Effector memory CD8-positive, alpha-beta T cell (primary cell): ENCODE results near the gene TPM3.

ENCODE experiments used
- ATAC-seq: fragments of 150-1000 bp; cut with Tn5 transposase; replicated peaks from 2 replicates; pipeline ENCODE4 v1.10.0; 2021; ENCODE audit warnings: mild to moderate bottlenecking, moderate library complexity
- DNase-seq, 3 experiments: peaks; one replicate each; pipeline ENCODE4 v3.0.0; 2021
- H3K27ac Mint-ChIP-seq, 2 donors: one replicate each; pipeline ENCODE4 v1.8.0; 2022; ENCODE audit warnings: mild to moderate bottlenecking in 2 of 2, mixed read lengths in 2 of 2, moderate library complexity in 2 of 2
- H3K27me3 Mint-ChIP-seq, 2 donors: one replicate each; pipeline ENCODE4 v1.8.0; 2022; ENCODE audit warnings: mixed read lengths in 2 of 2
- H3K36me3 Mint-ChIP-seq: one replicate; pipeline ENCODE4 v1.8.0; 2022; ENCODE audit warnings: mild to moderate bottlenecking, moderate library complexity, mixed read lengths; ENCODE audit not compliant: insufficient read depth
- H3K4me1 Mint-ChIP-seq, 2 donors: one replicate each; pipeline ENCODE4 v1.8.0; 2022; ENCODE audit warnings: low read depth in 2 of 2, mixed read lengths in 2 of 2
- H3K4me3 Mint-ChIP-seq, 2 donors: one replicate each; pipeline ENCODE4 v1.8.0; 2022; ENCODE audit warnings: mild to moderate bottlenecking in 2 of 2, mixed read lengths in 2 of 2, moderate library complexity in 2 of 2
- H3K9me3 Mint-ChIP-seq, 2 donors: one replicate each; pipeline ENCODE4 v1.8.0; 2022; ENCODE audit warnings: mixed read lengths in 2 of 2

The TPM3 gene

GRCh38 chr1:154192476-154192875 lies 576 bp upstream of the TPM3 start:
- no peak for ATAC-seq
- no peak for DNase-seq
- H3K36me3 Mint-ChIP-seq: no peaks in the 10 kb centered on the region
- H3K9me3 Mint-ChIP-seq: no peaks in the 10 kb centered on the region
- no peaks in the 10 kb centered on the region for H3K4me1 Mint-ChIP-seq
- H3K27ac Mint-ChIP-seq: no peak overlapping the region
- H3K4me3 Mint-ChIP-seq: no peak overlapping the region
- peaks cover 33 to 55% of the 10 kb centered on the region in 2 donors for H3K27me3 Mint-ChIP-seq

GRCh38 chr1:154190550-154190949 lies 1.4 kb downstream of the TPM3 start:
- Mint-ChIP-seq H3K36me3 (no peaks in the 10 kb centered on the region), H3K9me3 (no peaks in the 10 kb centered on the region), H3K4me3 (no peak overlapping the region), H3K4me1 (no peaks in the 10 kb centered on the region), H3K27me3 (peaks cover 34 to 55% of the 10 kb centered on the region in 2 donors), H3K27ac (no peak overlapping the region)
- ATAC-seq: no peak
- no peak for DNase-seq

GRCh38 chr1:154186852-154187501 lies 4.9 kb downstream of the TPM3 start:
- ATAC-seq (no peak), DNase-seq (no peak)
- H3K9me3 Mint-ChIP-seq: no peaks in the 10 kb centered on the region
- no peak overlapping the region for H3K27ac Mint-ChIP-seq
- peaks cover 12% of the 10 kb centered on the region for H3K36me3 Mint-ChIP-seq
- H3K27me3 Mint-ChIP-seq: peaks cover 10 to 20% of the 10 kb centered on the region in 2 donors
- peaks cover 8 to 14% of the 10 kb centered on the region in 2 donors for H3K4me1 Mint-ChIP-seq
- H3K4me3 Mint-ChIP-seq: no peak overlapping the region

- H3K4me3 Mint-ChIP-seq: no peak overlapping the region
- H3K27me3 Mint-ChIP-seq: peaks cover 7 to 12% of the 10 kb centered on the region in 2 donors
- ATAC-seq (no peak), DNase-seq (peak; percentile 50 to 53 (median 51))
- no peak overlapping the region for H3K27ac Mint-ChIP-seq
- H3K9me3 Mint-ChIP-seq: no peaks in the 10 kb centered on the region
- peaks cover 18% of the 10 kb centered on the region for H3K36me3 Mint-ChIP-seq
- peaks cover 16 to 22% of the 10 kb centered on the region in 2 donors for H3K4me1 Mint-ChIP-seq
These were observed 5.7 kb downstream of the TPM3 start for GRCh38 chr1:154186177-154186576.

- H3K4me3 Mint-ChIP-seq: peak overlapping the region; percentile 96 to 100
- ATAC-seq (peak; percentile 82), DNase-seq (peak; percentile 89 to 96 (median 91))
- H3K27me3 Mint-ChIP-seq: peaks cover 7 to 8% of the 10 kb centered on the region in 2 donors
- peaks cover 40 to 47% of the 10 kb centered on the region in 2 donors for H3K4me1 Mint-ChIP-seq
- H3K36me3 Mint-ChIP-seq: peaks cover 34% of the 10 kb centered on the region
- no peaks in the 10 kb centered on the region for H3K9me3 Mint-ChIP-seq
- peak overlapping the region; percentile 85 to 96 for H3K27ac Mint-ChIP-seq
These were observed 8.6 kb downstream of the TPM3 start for GRCh38 chr1:154183046-154183915.

- peak overlapping the region; percentile 85 to 96 for H3K27ac Mint-ChIP-seq
- peaks cover 48 to 55% of the 10 kb centered on the region in 2 donors for H3K4me1 Mint-ChIP-seq
- no peaks in the 10 kb centered on the region for H3K9me3 Mint-ChIP-seq
- H3K4me3 Mint-ChIP-seq: peak overlapping the region; percentile 96 to 100
- H3K36me3 Mint-ChIP-seq: peaks cover 34% of the 10 kb centered on the region
- DNase-seq: peak; percentile 27 to 50 (median 44)
- H3K27me3 Mint-ChIP-seq: peaks cover 0 to under 1% of the 10 kb centered on the region in 2 donors
- ATAC-seq: peak; percentile 67
These were observed 9.4 kb downstream of the TPM3 start for GRCh38 chr1:154182344-154183045.

- Mint-ChIP-seq H3K4me1 (peaks cover 53 to 61% of the 10 kb centered on the region in 2 donors), H3K36me3 (peaks cover 37% of the 10 kb centered on the region), H3K9me3 (no peaks in the 10 kb centered on the region), H3K27me3 (no peaks in the 10 kb centered on the region), H3K27ac (peak overlapping the region; percentile 85 to 96), H3K4me3 (peak overlapping the region; percentile 96 to 100)
- ATAC-seq (no peak), DNase-seq (peak in 1 of 3 experiments; percentile 42)
These were observed 10.0 kb downstream of the TPM3 start for GRCh38 chr1:154181944-154182343.

- Mint-ChIP-seq H3K4me3 (peak overlapping the region; percentile 96 to 100), H3K27ac (peak overlapping the region; percentile 85 to 96), H3K36me3 (peaks cover 56% of the 10 kb centered on the region), H3K4me1 (peaks cover 59 to 72% of the 10 kb centered on the region in 2 donors), H3K27me3 (no peaks in the 10 kb centered on the region), H3K9me3 (no peaks in the 10 kb centered on the region)
- ATAC-seq (no peak), DNase-seq (no peak)
These were observed 11.8 kb downstream of the TPM3 start for GRCh38 chr1:154179946-154180687.

- H3K4me3 Mint-ChIP-seq: peak overlapping the region; percentile 96 to 100
- no peaks in the 10 kb centered on the region for H3K27me3 Mint-ChIP-seq
- H3K9me3 Mint-ChIP-seq: no peaks in the 10 kb centered on the region
- DNase-seq (no peak), ATAC-seq (no peak)
- peaks cover 65% of the 10 kb centered on the region for H3K36me3 Mint-ChIP-seq
- peaks cover 59 to 72% of the 10 kb centered on the region in 2 donors for H3K4me1 Mint-ChIP-seq
- peak overlapping the region; percentile 85 to 96 for H3K27ac Mint-ChIP-seq
These were observed 12.7 kb downstream of the TPM3 start for GRCh38 chr1:154178911-154179811.

GRCh38 chr1:154178013-154178412 lies 13.9 kb downstream of the TPM3 start:
- Mint-ChIP-seq H3K36me3 (peaks cover 75% of the 10 kb centered on the region), H3K4me1 (peaks cover 58 to 66% of the 10 kb centered on the region in 2 donors), H3K27ac (peak overlapping the region; percentile 85 to 96), H3K27me3 (no peaks in the 10 kb centered on the region), H3K9me3 (no peaks in the 10 kb centered on the region), H3K4me3 (peak overlapping the region; percentile 61 to 100)
- no peak for DNase-seq
- ATAC-seq: no peak

GRCh38 chr1:154176337-154176736 lies 15.6 kb downstream of the TPM3 start:
- DNase-seq: no peak
- Mint-ChIP-seq H3K36me3 (peaks cover 77% of the 10 kb centered on the region), H3K9me3 (no peaks in the 10 kb centered on the region), H3K27ac (peak overlapping the region; percentile 85 to 96), H3K27me3 (no peaks in the 10 kb centered on the region), H3K4me3 (peak overlapping the region; percentile 10 to 38), H3K4me1 (peaks cover 52 to 64% of the 10 kb centered on the region in 2 donors)
- no peak for ATAC-seq

- DNase-seq: no peak
- Mint-ChIP-seq H3K27ac (peak overlapping the region; percentile 79 to 96), H3K27me3 (no peaks in the 10 kb centered on the region), H3K4me3 (no peak overlapping the region), H3K9me3 (no peaks in the 10 kb centered on the region), H3K36me3 (peaks cover 81% of the 10 kb centered on the region), H3K4me1 (peaks cover 41 to 65% of the 10 kb centered on the region in 2 donors)
- no peak for ATAC-seq
These were observed 17.2 kb downstream of the TPM3 start for GRCh38 chr1:154174654-154175053.
